Small intestine (tissue), 7 donors: ENCODE results near the gene IQGAP2. TPM values are rescaled to one million over a fixed set of nuclear protein-coding genes. Genes with fewer than 3 reads are reported as not detected.
"Not testable (repeated sequence)": the region's sequence is repeated elsewhere in the genome, so short reads cannot be mapped to it uniquely, and the experiment has no call there.

Source experiments
- DNase-seq, 2 donors: peaks; one replicate each; pipeline versions ENCODE4 v3.0.0 to v3.0.0-alpha.2; 2013
- FAIRE-seq: peaks from 2 replicates; lab custom pipeline; 2012; peaks lifted over from hg19 to GRCh38; lab: Jason Lieb, UNC
- H3K27ac ChIP-seq, 3 donors: one replicate each; pipeline ENCODE4 v1.5.1; 2013; ENCODE audit warnings: low read length in 2 of 3, mild to moderate bottlenecking in 2 of 3, control low read depth in 1 of 3, inconsistent platforms in 1 of 3, low read depth in 1 of 3, moderate library complexity in 1 of 3
- H3K27me3 ChIP-seq, 3 donors: one replicate each; pipeline ENCODE4 v1.6.1; 2013; ENCODE audit warnings: low read length in 3 of 3, inconsistent platforms in 1 of 3; ENCODE audit not compliant: control insufficient read depth in 3 of 3, insufficient read depth in 3 of 3
- H3K36me3 ChIP-seq, 3 donors: one replicate each; pipeline ENCODE4 v1.6.1; 2013; ENCODE audit warnings: low read length in 3 of 3, inconsistent platforms in 1 of 3, low read depth in 1 of 3, mild to moderate bottlenecking in 1 of 3, moderate library complexity in 1 of 3; ENCODE audit not compliant: control insufficient read depth in 3 of 3, insufficient read depth in 2 of 3
- H3K4me1 ChIP-seq, 3 donors: one replicate each; pipeline ENCODE4 v1.6.1; 2013; ENCODE audit warnings: low read length in 2 of 3, inconsistent platforms in 1 of 3, low read depth in 1 of 3, mild to moderate bottlenecking in 1 of 3, moderate library complexity in 1 of 3; ENCODE audit not compliant: control insufficient read depth in 3 of 3, insufficient read depth in 2 of 3
- H3K4me3 ChIP-seq, 3 donors: one replicate each; pipeline ENCODE4 v1.5.1; 2013; ENCODE audit warnings: low read length in 3 of 3, control low read depth in 1 of 3, inconsistent platforms in 1 of 3, low read depth in 1 of 3, mild to moderate bottlenecking in 1 of 3, moderate library complexity in 1 of 3
- H3K9me3 ChIP-seq, 2 donors: one replicate each; pipeline ENCODE4 v1.6.1; 2013; ENCODE audit warnings: low read depth in 1 of 2, low read length in 1 of 2; ENCODE audit not compliant: control insufficient read depth in 2 of 2, insufficient read depth in 1 of 2
- WGBS, 3 donors: extraction: QIAGEN DNeasy Blood & Tissue Kit; methylation state at CpG; one replicate each; pipeline ENCODE4 v1.1.7; 2013; 5-methylcytosine and 5-hydroxymethylcytosine counted together
- polyA plus RNA-seq, 4 donors: library from polyadenylated mRNA; stranded (reverse) in 3 of 4; unstranded in 1 of 4; fragments of 200-250 nt in 3 of 4; fragments of 120-200 nt in 1 of 4; gene quantifications; one replicate each; pipeline versions ENCODE4 v1.2.1 to v1.2.3, GENCODE V29; 2013
- donor health status: healthy with polysubstance abuse.
- donor health status: control.
- donor health status: control.
- donor health status: Bipolar disorder and iron deficiency.
- donor health status: healthy.

Gene IQGAP2
- polyA plus RNA-seq, 4 donors: 13.6 to 138 (median 85.6) TPM

GRCh38 chr5:76503929-76504328, 100.8 kb downstream of the IQGAP2 start:
- WGBS, 3 donors: 44 to 83% (median 44%) methylated on average over 4 of the region's 4 CpGs
- H3K27ac ChIP-seq: no peak overlapping the region
- H3K9me3 ChIP-seq: no peaks in the 10 kb centered on the region
- no peak for FAIRE-seq
- H3K4me3 ChIP-seq: no peak overlapping the region
- H3K27me3 ChIP-seq: no peaks in the 10 kb centered on the region
- H3K4me1 ChIP-seq: peaks cover 0 to 6% (median 0%) of the 10 kb centered on the region in 3 donors
- no peaks in the 10 kb centered on the region for H3K36me3 ChIP-seq
- peak in 1 of 2 donors; percentile 63 for DNase-seq

GRCh38 chr5:76504901-76505564, 101.9 kb downstream of the IQGAP2 start:
- Histone ChIP-seq H3K36me3 (no peaks in the 10 kb centered on the region), H3K27ac (no peak overlapping the region), H3K27me3 (no peaks in the 10 kb centered on the region), H3K4me3 (no peak overlapping the region), H3K9me3 (no peaks in the 10 kb centered on the region), H3K4me1 (peaks cover 0 to 6% (median 0%) of the 10 kb centered on the region in 3 donors)
- DNase-seq: no peak
- FAIRE-seq: no peak
- WGBS, 3 donors: 82 to 92% (median 84%) methylated on average over 4 of the region's 4 CpGs

GRCh38 chr5:76513476-76513875, 110.4 kb downstream of the IQGAP2 start:
- H3K27me3 ChIP-seq: no peaks in the 10 kb centered on the region
- DNase-seq: no peak
- 70 to 90% (median 77%) methylated on average over 1 of the region's 1 CpG for WGBS, 3 donors
- H3K27ac ChIP-seq: no peak overlapping the region
- no peaks in the 10 kb centered on the region for H3K4me1 ChIP-seq
- no peak overlapping the region for H3K4me3 ChIP-seq
- H3K9me3 ChIP-seq: peaks cover 0 to 9% of the 10 kb centered on the region in 2 donors
- no peak for FAIRE-seq
- H3K36me3 ChIP-seq: peaks cover 0 to 2% (median 0%) of the 10 kb centered on the region in 3 donors

- no peak for FAIRE-seq
- H3K27me3 ChIP-seq: no peaks in the 10 kb centered on the region
- H3K4me3 ChIP-seq: no peak overlapping the region
- DNase-seq: no peak
- peaks cover 0 to 2% (median 0%) of the 10 kb centered on the region in 3 donors for H3K36me3 ChIP-seq
- H3K27ac ChIP-seq: no peak overlapping the region
- H3K9me3 ChIP-seq: peaks cover 0 to 10% of the 10 kb centered on the region in 2 donors
- WGBS, 3 donors: 78 to 89% (median 81%) methylated on average over 4 of the region's 4 CpGs
- H3K4me1 ChIP-seq: no peaks in the 10 kb centered on the region
Measured at GRCh38 chr5:76514292-76514691, 111.2 kb downstream of the IQGAP2 start.

- H3K27me3 ChIP-seq: no peaks in the 10 kb centered on the region
- 75 to 91% (median 85%) methylated on average over 2 of the region's 2 CpGs for WGBS, 3 donors
- H3K9me3 ChIP-seq: peaks cover 0 to 10% of the 10 kb centered on the region in 2 donors
- FAIRE-seq (no peak), DNase-seq (no peak)
- peaks cover 0 to 2% (median 0%) of the 10 kb centered on the region in 3 donors for H3K36me3 ChIP-seq
- H3K4me1 ChIP-seq: no peaks in the 10 kb centered on the region
- no peak overlapping the region for H3K27ac ChIP-seq
- H3K4me3 ChIP-seq: no peak overlapping the region
Measured at GRCh38 chr5:76514713-76515112, 111.6 kb downstream of the IQGAP2 start.

GRCh38 chr5:76517334-76517733, 114.2 kb downstream of the IQGAP2 start:
- no peak for DNase-seq
- H3K36me3 ChIP-seq: no peaks in the 10 kb centered on the region
- peaks cover 0 to 10% of the 10 kb centered on the region in 2 donors for H3K9me3 ChIP-seq
- H3K27ac ChIP-seq: no peak overlapping the region
- peaks cover 0 to 7% (median 0%) of the 10 kb centered on the region in 3 donors for H3K4me1 ChIP-seq
- FAIRE-seq: no peak
- 95 to 97% (median 95%) methylated on average over 3 of the region's 3 CpGs for WGBS, 3 donors
- H3K27me3 ChIP-seq: no peaks in the 10 kb centered on the region
- no peak overlapping the region for H3K4me3 ChIP-seq

GRCh38 chr5:76518246-76518645, 115.2 kb downstream of the IQGAP2 start:
- H3K4me3 ChIP-seq, H3K9me3 ChIP-seq, H3K36me3 ChIP-seq, DNase-seq, H3K27me3 ChIP-seq, FAIRE-seq, H3K27ac ChIP-seq: not testable (repeated sequence)
- H3K4me1 ChIP-seq: peaks cover 0 to 14% (median 0%) of the 10 kb centered on the region in 3 donors
- WGBS, 3 donors: 72 to 86% (median 86%) methylated on average over 5 of the region's 5 CpGs

GRCh38 chr5:76521240-76521758, 118.2 kb downstream of the IQGAP2 start:
- FAIRE-seq (no peak), DNase-seq (peak in 1 of 2 donors; percentile 17)
- WGBS, 3 donors: 54 to 78% (median 70%) methylated on average over 6 of the region's 6 CpGs
- Histone ChIP-seq H3K27ac (peak overlapping the region in 2 of 3 donors; percentile 36 to 64), H3K9me3 (peaks cover 0 to 10% of the 10 kb centered on the region in 2 donors), H3K4me1 (peaks cover 0 to 21% (median 4%) of the 10 kb centered on the region in 3 donors), H3K36me3 (no peaks in the 10 kb centered on the region), H3K4me3 (no peak overlapping the region), H3K27me3 (no peaks in the 10 kb centered on the region)
